MG63 (cell line): Measurements from ENCODE around the gene GRM1. TPM values are rescaled to one million over a fixed set of nuclear protein-coding genes. Genes with fewer than 3 reads are reported as not detected.

Source experiments
- DNase-seq: peaks from one replicate; pipeline ENCODE4 v3.0.0-alpha.2; 2020
- H3K27me3 ChIP-seq: fragments of 250-450 bp; sonication (Bioruptor Pico); 2 replicates; pipeline ENCODE4 v1.5.1; 2020; ENCODE audit warnings: mild to moderate bottlenecking, moderate library complexity
- H3K36me3 ChIP-seq: fragments of 250-450 bp; sonication (Bioruptor Pico); 2 replicates; pipeline ENCODE4 v1.5.1; 2020; ENCODE audit warnings: mild to moderate bottlenecking, moderate library complexity
- H3K4me3 ChIP-seq: fragments of 250-450 bp; sonication (Bioruptor Pico); 2 replicates; pipeline ENCODE4 v1.5.1; 2020; ENCODE audit warnings: mild to moderate bottlenecking, moderate library complexity
- H3K9me3 ChIP-seq: fragments of 250-450 bp; sonication (Bioruptor Pico); 2 replicates; pipeline ENCODE4 v1.5.1; 2020; ENCODE audit warnings: mild to moderate bottlenecking, moderate library complexity
- total RNA-seq: library from RNA; depleted of rRNA; stranded (reverse); fragments of >200 nt; shearing (Covaris generic); gene quantifications from 2 replicates; pipeline ENCODE4 v1.2.3, GENCODE V29; 2014; ENCODE audit warnings: low replicate concordance

The GRM1 gene
- total RNA-seq, 1 experiment from 2014 or later: 0.20 TPM

- H3K9me3 ChIP-seq: no peaks in the 10 kb centered on the region
- H3K4me3 ChIP-seq: no peak overlapping the region; the same call in 1 of the 2 replicates
- no peaks in the 10 kb centered on the region for H3K36me3 ChIP-seq
- peak; percentile 89 for DNase-seq
- H3K27me3 ChIP-seq: no peaks in the 10 kb centered on the region
Observed at GRCh38 chr6:146358431-146359046, 329.7 kb downstream of the GRM1 start.

GRCh38 chr6:146359131-146359530 is 330.3 kb downstream of the GRM1 start:
- H3K9me3 ChIP-seq: no peaks in the 10 kb centered on the region
- H3K27me3 ChIP-seq: no peaks in the 10 kb centered on the region
- no peaks in the 10 kb centered on the region for H3K36me3 ChIP-seq
- DNase-seq: no peak
- H3K4me3 ChIP-seq: no peak overlapping the region

GRCh38 chr6:146361128-146361924 is 332.5 kb downstream of the GRM1 start:
- no peaks in the 10 kb centered on the region for H3K36me3 ChIP-seq
- DNase-seq: peak; percentile 83
- no peaks in the 10 kb centered on the region for H3K9me3 ChIP-seq
- no peak overlapping the region for H3K4me3 ChIP-seq
- no peaks in the 10 kb centered on the region for H3K27me3 ChIP-seq

GRCh38 chr6:146363838-146364607 is 335.2 kb downstream of the GRM1 start:
- Histone ChIP-seq H3K36me3 (no peaks in the 10 kb centered on the region), H3K4me3 (no peak overlapping the region), H3K9me3 (no peaks in the 10 kb centered on the region; the same call in 1 of the 2 replicates), H3K27me3 (no peaks in the 10 kb centered on the region)
- DNase-seq: no peak

- Histone ChIP-seq H3K4me3 (no peak overlapping the region), H3K27me3 (no peaks in the 10 kb centered on the region), H3K9me3 (no peaks in the 10 kb centered on the region; the same call in 1 of the 2 replicates), H3K36me3 (no peaks in the 10 kb centered on the region)
- DNase-seq: no peak
Observed at GRCh38 chr6:146364816-146365594, 336.1 kb downstream of the GRM1 start.

GRCh38 chr6:146367061-146367460 is 338.2 kb downstream of the GRM1 start:
- no peaks in the 10 kb centered on the region for H3K27me3 ChIP-seq

GRCh38 chr6:146369866-146370265 is 341.0 kb downstream of the GRM1 start:
- no peaks in the 10 kb centered on the region for H3K36me3 ChIP-seq
- no peaks in the 10 kb centered on the region; the same call in 1 of the 2 replicates for H3K9me3 ChIP-seq
- DNase-seq: no peak
- no peak overlapping the region for H3K4me3 ChIP-seq
- H3K27me3 ChIP-seq: no peaks in the 10 kb centered on the region

More at GRCh38 chr6:146367061-146367460, 338.2 kb downstream of the GRM1 start:
- Histone ChIP-seq H3K36me3 (no peaks in the 10 kb centered on the region), H3K9me3 (no peaks in the 10 kb centered on the region; the same call in 1 of the 2 replicates), H3K4me3 (no peak overlapping the region)
- no peak for DNase-seq

GRCh38 chr6:146381486-146381885 is 352.6 kb downstream of the GRM1 start:
- Histone ChIP-seq H3K9me3 (no peaks in the 10 kb centered on the region; the same call in 1 of the 2 replicates), H3K27me3 (no peaks in the 10 kb centered on the region), H3K36me3 (no peaks in the 10 kb centered on the region), H3K4me3 (no peak overlapping the region)
- no peak for DNase-seq

GRCh38 chr6:146388736-146389364 is 360.0 kb downstream of the GRM1 start:
- DNase-seq: no peak
- Histone ChIP-seq H3K9me3 (no peaks in the 10 kb centered on the region), H3K4me3 (no peak overlapping the region), H3K36me3 (no peaks in the 10 kb centered on the region), H3K27me3 (no peaks in the 10 kb centered on the region)

GRCh38 chr6:146389740-146390139 is 360.9 kb downstream of the GRM1 start:
- peak; percentile 5 for DNase-seq
- Histone ChIP-seq H3K27me3 (no peaks in the 10 kb centered on the region), H3K9me3 (no peaks in the 10 kb centered on the region), H3K36me3 (no peaks in the 10 kb centered on the region), H3K4me3 (no peak overlapping the region)

GRCh38 chr6:146397638-146398037 is 368.8 kb downstream of the GRM1 start:
- Histone ChIP-seq H3K36me3 (no peaks in the 10 kb centered on the region), H3K27me3 (no peaks in the 10 kb centered on the region), H3K9me3 (0 out of 2 replicates have a peak, but pooled peaks cover 2% of the 10 kb centered on the region), H3K4me3 (no peak overlapping the region)
- DNase-seq: no peak

- Histone ChIP-seq H3K36me3 (no peaks in the 10 kb centered on the region), H3K4me3 (no peak overlapping the region), H3K27me3 (no peaks in the 10 kb centered on the region), H3K9me3 (0 out of 2 replicates have a peak, but pooled peaks cover 2% of the 10 kb centered on the region)
- DNase-seq: no peak
Observed at GRCh38 chr6:146402476-146402875, 373.6 kb downstream of the GRM1 start.

GRCh38 chr6:146408583-146408982 is 379.7 kb downstream of the GRM1 start:
- no peaks in the 10 kb centered on the region for H3K9me3 ChIP-seq
- no peak overlapping the region for H3K4me3 ChIP-seq
- no peak for DNase-seq
- no peaks in the 10 kb centered on the region for H3K36me3 ChIP-seq
- H3K27me3 ChIP-seq: no peaks in the 10 kb centered on the region

- Histone ChIP-seq H3K9me3 (no peaks in the 10 kb centered on the region), H3K36me3 (no peaks in the 10 kb centered on the region), H3K4me3 (no peak overlapping the region), H3K27me3 (no peaks in the 10 kb centered on the region)
- DNase-seq: peak; percentile 52
Observed at GRCh38 chr6:146410851-146411595, 382.2 kb downstream of the GRM1 start.

GRCh38 chr6:146419576-146419975 is 390.7 kb downstream of the GRM1 start:
- DNase-seq: no peak
- Histone ChIP-seq H3K36me3 (no peaks in the 10 kb centered on the region), H3K9me3 (no peaks in the 10 kb centered on the region), H3K27me3 (peaks cover 2% of the 10 kb centered on the region; the same call in 1 of the 2 replicates), H3K4me3 (no peak overlapping the region)
